Colonic mucosa (tissue), 4 donors: ENCODE measurements around the gene MBOAT7. TPM values are rescaled to one million over a fixed set of nuclear protein-coding genes. Genes with fewer than 3 reads are reported as not detected.

ENCODE experiments used
- DNase-seq: peaks from one replicate; pipeline ENCODE4 v3.0.0-alpha.2; 2020
- H3K27ac ChIP-seq: fragments of 200-600 bp; one replicate; pipeline ENCODE4 v1.8.0; 2021
- H3K27me3 ChIP-seq: fragments of 200-600 bp; one replicate; pipeline ENCODE4 v1.8.0; 2021
- H3K36me3 ChIP-seq: fragments of 200-600 bp; one replicate; pipeline ENCODE4 v1.8.0; 2021
- H3K4me1 ChIP-seq: fragments of 200-600 bp; one replicate; pipeline ENCODE4 v1.8.0; 2021; ENCODE audit warnings: mild to moderate bottlenecking
- H3K4me3 ChIP-seq: fragments of 200-600 bp; one replicate; pipeline ENCODE4 v1.8.0; 2021
- H3K9ac ChIP-seq, 2 donors: one replicate each; pipeline ENCODE4 v1.7.0; 2013; ENCODE audit warnings: control low read depth in 2 of 2, low read depth in 2 of 2, low read length in 2 of 2
- H3K9me3 ChIP-seq: fragments of 200-600 bp; one replicate; pipeline ENCODE4 v1.8.0; 2021
- CTCF ChIP-seq: fragments of 200-600 bp; IDR thresholded peaks from one replicate; pipeline ENCODE4 v1.8.0; 2022; ENCODE audit warnings: antibody characterized with exemption, mild to moderate bottlenecking
- intact Hi-C: fragments of 100-400 bp; cut with DNase I; formaldehyde crosslinking; loops from one replicate; pipeline ENCODE4 v1.14.1; 2022
- total RNA-seq, 2 donors: library from RNA; stranded (reverse); fragmentation: NEBNext Ultra II Directional in 1 of 2; extraction: Animal tissue kit (Norgen Biotek cat#: 25700) in 1 of 2; gene quantifications; one replicate each; pipeline ENCODE4 v1.2.1, GENCODE V29; 2021
- donor health status: healthy.
- donor health status: DM: no; HTN: no; CAD: no.
- donor health status: DM: no; HTN: no; CAD: no.

The MBOAT7 gene
- total RNA-seq, 2 donors from 2014 or later = 122 to 142 TPM

- no peak overlapping the region for H3K4me3 ChIP-seq
- H3K27ac ChIP-seq = no peak overlapping the region
- no peak for TF ChIP-seq CTCF
- intact Hi-C loops = no loop called here
- H3K9ac ChIP-seq = no peak overlapping the region
- no peaks in the 10 kb centered on the region for H3K4me1 ChIP-seq
- no peaks in the 10 kb centered on the region for H3K9me3 ChIP-seq
- DNase-seq = no peak
- no peaks in the 10 kb centered on the region for H3K27me3 ChIP-seq
- peaks cover 5% of the 10 kb centered on the region for H3K36me3 ChIP-seq
Measured at GRCh38 chr19:54125713-54126112, 63.7 kb downstream of the MBOAT7 start.

GRCh38 chr19:54124393-54124792 lies 65.0 kb downstream of the MBOAT7 start:
- no peak overlapping the region for H3K9ac ChIP-seq
- no peak for TF ChIP-seq CTCF
- no peaks in the 10 kb centered on the region for H3K27me3 ChIP-seq
- peaks cover 5% of the 10 kb centered on the region for H3K36me3 ChIP-seq
- intact Hi-C loops = no loop called here
- no peaks in the 10 kb centered on the region for H3K9me3 ChIP-seq
- H3K4me3 ChIP-seq = no peak overlapping the region
- no peak for DNase-seq
- H3K4me1 ChIP-seq = no peaks in the 10 kb centered on the region
- H3K27ac ChIP-seq = no peak overlapping the region

- H3K36me3 ChIP-seq = peaks cover 5% of the 10 kb centered on the region
- no peak for DNase-seq
- TF ChIP-seq CTCF = no peak
- H3K9ac ChIP-seq = no peak overlapping the region
- H3K4me3 ChIP-seq = no peak overlapping the region
- intact Hi-C loops = no loop called here
- no peaks in the 10 kb centered on the region for H3K4me1 ChIP-seq
- no peak overlapping the region for H3K27ac ChIP-seq
- H3K9me3 ChIP-seq = no peaks in the 10 kb centered on the region
- H3K27me3 ChIP-seq = no peaks in the 10 kb centered on the region
Measured at GRCh38 chr19:54123682-54124081, 65.7 kb downstream of the MBOAT7 start.

Other genes starting within 250 kb of the MBOAT7 start
- gene CACNG8, start 226.6 kb downstream of the MBOAT7 start, total RNA-seq = under 1 TPM; 0.02 to 0.03 TPM
- not detected for gene CACNG6, start 197.9 kb downstream of the MBOAT7 start, total RNA-seq
- gene VSTM1, start 125.7 kb downstream of the MBOAT7 start, total RNA-seq = not detected
- not detected for gene TARM1, start 108.2 kb downstream of the MBOAT7 start, total RNA-seq
- gene OSCAR, start 88.8 kb downstream of the MBOAT7 start, total RNA-seq = 1 to 10 TPM in 1 of 2 donors, under 1 TPM in 1; 0.57 to 1.6 TPM
- gene NDUFA3, start 86.7 kb downstream of the MBOAT7 start, total RNA-seq = 100 to 1,000 TPM; 138 to 188 TPM
- gene TFPT, start 73.9 kb downstream of the MBOAT7 start, total RNA-seq = 10 to 100 TPM; 15.9 to 17.2 TPM
- gene PRPF31, start 73.8 kb downstream of the MBOAT7 start, total RNA-seq = 10 to 100 TPM; 39.5 to 65.6 TPM
- 10 to 100 TPM; 38.4 to 57.3 TPM for gene CNOT3, start 51.8 kb downstream of the MBOAT7 start, total RNA-seq
- gene LENG1, start 29.9 kb downstream of the MBOAT7 start, total RNA-seq = 1 to 10 TPM; 6.2 to 8.1 TPM
- gene TMC4, start 16.4 kb downstream of the MBOAT7 start, total RNA-seq = 100 to 1,000 TPM in 1 of 2 donors, 10 to 100 TPM in 1; 80.9 to 165 TPM
- 10 to 100 TPM; 47.9 to 52.7 TPM for gene TSEN34, start 1.7 kb upstream of the MBOAT7 start, total RNA-seq
- 1,000 to 10,000 TPM; 1,149 to 1,300 TPM for gene RPS9, start 11.3 kb upstream of the MBOAT7 start, total RNA-seq
- 1 to 10 TPM in 1 of 2 donors, under 1 TPM in 1; 0.44 to 4.1 TPM for gene LILRB3, start 33.4 kb upstream of the MBOAT7 start, total RNA-seq
- 1 to 10 TPM in 1 of 2 donors, under 1 TPM in 1; 0.54 to 2.3 TPM for gene LILRA6, start 53.2 kb upstream of the MBOAT7 start, total RNA-seq
- 1 to 10 TPM; 2.2 to 8.6 TPM for gene LILRB5, start 67.7 kb upstream of the MBOAT7 start, total RNA-seq
- 1 to 10 TPM; 1.3 to 5.3 TPM for gene LILRB2, start 91.5 kb upstream of the MBOAT7 start, total RNA-seq
- gene LILRA5, start 123.6 kb upstream of the MBOAT7 start, total RNA-seq = 1 to 10 TPM in 1 of 2 donors, under 1 TPM in 1; 0.42 to 2.7 TPM
- not detected for gene LILRA4, start 149.6 kb upstream of the MBOAT7 start, total RNA-seq
- 1 to 10 TPM; 5.2 to 9.3 TPM for gene LAIR1, start 175.4 kb upstream of the MBOAT7 start, total RNA-seq
- 1 to 10 TPM in 1 of 2 donors, under 1 TPM in 1; 0.47 to 2.4 TPM for gene TTYH1, start 225.9 kb upstream of the MBOAT7 start, total RNA-seq